ENCODE measurements around the gene DIPK1B. TPM values are rescaled to one million over a fixed set of nuclear protein-coding genes. Genes with fewer than 3 reads are reported as not detected.
A peak's percentile ranks its signal among the peaks of the same experiment; 100 is the strongest.

The DIPK1B gene
- total and polyA plus RNA-seq, 2 donors (not counting 3 experiments of a cell fraction or from before 2014, with no cell fraction given): 253 to 441 TPM

DNA sequence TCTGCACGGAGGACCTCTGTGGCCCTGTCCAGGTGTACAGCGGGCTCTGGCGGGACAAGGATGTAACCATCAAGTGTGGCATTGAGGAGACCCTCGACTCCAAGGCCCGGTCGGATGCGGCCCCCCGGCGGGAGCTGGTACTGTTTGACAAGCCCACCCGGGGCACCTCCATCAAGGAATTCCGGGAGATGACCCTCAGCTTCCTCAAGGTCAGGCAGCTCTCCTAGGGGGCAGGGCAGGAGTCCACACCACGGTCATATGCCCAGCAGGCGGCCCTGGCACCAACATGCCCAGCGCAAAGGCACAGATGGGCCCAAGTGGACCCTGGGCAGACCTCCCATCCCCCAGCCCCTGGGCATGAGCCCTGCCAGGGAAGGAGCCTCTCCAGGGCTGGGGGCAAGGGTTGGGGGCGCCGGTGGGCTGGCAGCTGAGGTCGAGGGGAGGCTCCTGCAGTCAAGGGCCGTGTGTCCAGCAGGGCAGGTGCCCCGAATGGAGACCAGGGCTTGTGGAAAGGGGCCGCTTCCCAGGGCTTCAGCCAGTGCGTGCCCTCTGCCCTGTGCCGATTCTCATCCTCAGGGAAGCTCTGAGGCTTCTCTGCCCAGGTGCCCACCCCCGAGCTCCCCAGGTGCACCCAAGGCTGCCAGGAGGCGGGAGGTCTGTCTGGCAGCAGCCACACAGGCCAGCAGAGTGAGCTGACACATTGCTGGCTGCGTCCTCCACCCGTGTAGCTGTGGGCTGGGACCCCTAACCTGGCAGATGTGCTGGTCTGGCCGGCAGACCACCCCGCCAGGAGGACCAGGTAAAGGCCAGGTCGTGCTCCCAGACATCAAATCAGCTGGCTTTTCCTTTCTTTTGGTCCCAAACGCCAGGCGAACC, 10.0 kb downstream of the DIPK1B start:
- peak; percentile 16 for DNase-seq (ENCODE audit: low read depth, low spot score)
- H4K20me1 ChIP-seq (replicated peaks; ENCODE audit: control insufficient read depth, extremely low read depth, insufficient read depth, low read length): no peaks in the 10 kb centered on the region
- no peaks in the 10 kb centered on the region for H3K9me3 ChIP-seq (replicated peaks; ENCODE audit: control insufficient read depth, insufficient read depth, low read length)
- no peak overlapping the region for H3K9ac ChIP-seq (replicated peaks; ENCODE audit: extremely low read depth, insufficient read depth, low read length)
- peaks cover 12 to 41% of the 10 kb centered on the region in 2 experiments for H3K36me3 ChIP-seq (ENCODE audit: control insufficient read depth in 2 of 2, extremely low read depth in 1 of 2, insufficient read depth in 2 of 2, low read length in 2 of 2)
- peak overlapping the region; percentile 3 for H3K27ac ChIP-seq (ENCODE audit: insufficient read depth, low read depth, low read length)
- dilution Hi-C loops (cut with MboI; ENCODE audit: extremely low pct_ligation_motif_present, low sequenced_read_pairs): no loop called here
- H3K27me3 ChIP-seq (ENCODE audit: control insufficient read depth in 2 of 2, insufficient read depth in 2 of 2, low read length in 2 of 2): no peaks in the 10 kb centered on the region
- ChIA-PET POLR2A (interaction anchor here (1.0 to 1.6 kb wide), 2 partner anchors 9 to 48 kb away, joined by 3 to 9 read pairs; no protein-coding TSS in a partner anchor), CTCF (interaction anchor here (1.1 kb wide), 1 partner anchor 9 kb away, joined by 3 read pairs; no protein-coding TSS in a partner anchor)
- H3K4me1 ChIP-seq (ENCODE audit: control insufficient read depth, extremely low read depth, insufficient read depth, low read length): peaks cover 65% of the 10 kb centered on the region
- H2AFZ ChIP-seq (ENCODE audit: low read depth, low read length): no peak overlapping the region
- H3K9me1 ChIP-seq (replicated peaks; ENCODE audit: control insufficient read depth, extremely low read depth, insufficient read depth, low read length): no peaks in the 10 kb centered on the region
- H3K79me2 ChIP-seq (ENCODE audit: control insufficient read depth, insufficient read depth, low read length): peaks cover 75% of the 10 kb centered on the region
- TF ChIP-seq MYC (IDR thresholded peaks at IDR 0.05; ENCODE audit: low read depth, low read length): no peak
- TF ChIP-seq POLR2AphosphoS5 (IDR thresholded peaks at IDR 0.05; ENCODE audit: insufficient read depth, low read depth, low read length): peak; percentile 53
- TF ChIP-seq POLR2A (IDR thresholded peaks at IDR 0.05; ENCODE audit: low read depth, low read length): peak; percentile 35
- BruUV-seq (replicated peaks): no TSS peak
- no peak for FAIRE-seq
- no peak overlapping the region for H3K4me3 ChIP-seq (replicated peaks in 1 of 3; ENCODE audit: insufficient read depth in 1 of 3, low read depth in 1 of 3, low read length in 3 of 3)
- no peak overlapping the region for H3K4me2 ChIP-seq (ENCODE audit: insufficient read depth, low read length)
- intact Hi-C loops (cut with micrococcal nuclease): no loop called here

DNA sequence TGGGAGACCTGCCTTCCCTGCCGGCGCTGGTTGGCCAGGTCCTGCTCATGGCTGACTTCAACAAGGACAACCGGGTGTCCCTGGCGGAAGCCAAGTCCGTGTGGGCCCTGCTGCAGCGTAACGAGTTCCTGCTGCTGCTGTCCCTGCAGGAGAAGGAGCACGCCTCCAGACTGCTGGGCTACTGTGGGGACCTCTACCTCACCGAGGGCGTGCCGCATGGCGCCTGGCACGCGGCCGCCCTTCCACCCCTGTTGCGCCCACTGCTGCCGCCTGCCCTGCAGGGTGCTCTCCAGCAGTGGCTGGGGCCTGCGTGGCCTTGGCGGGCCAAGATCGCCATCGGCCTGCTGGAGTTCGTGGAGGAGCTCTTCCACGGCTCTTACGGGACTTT, 10.6 kb downstream of the DIPK1B start:
- Histone ChIP-seq H3K36me3 (ENCODE audit: control insufficient read depth in 2 of 2, extremely low read depth in 1 of 2, insufficient read depth in 2 of 2, low read length in 2 of 2) (peaks cover 12 to 37% of the 10 kb centered on the region in 2 experiments), H3K9me1 (replicated peaks; ENCODE audit: control insufficient read depth, extremely low read depth, insufficient read depth, low read length) (no peaks in the 10 kb centered on the region), H3K9ac (replicated peaks; ENCODE audit: extremely low read depth, insufficient read depth, low read length) (no peak overlapping the region), H2AFZ (ENCODE audit: low read depth, low read length) (no peak overlapping the region), H3K9me3 (replicated peaks; ENCODE audit: control insufficient read depth, insufficient read depth, low read length) (no peaks in the 10 kb centered on the region), H3K27ac (ENCODE audit: insufficient read depth, low read depth, low read length) (no peak overlapping the region), H4K20me1 (replicated peaks; ENCODE audit: control insufficient read depth, extremely low read depth, insufficient read depth, low read length) (no peaks in the 10 kb centered on the region), H3K4me3 (replicated peaks in 1 of 3; ENCODE audit: insufficient read depth in 1 of 3, low read depth in 1 of 3, low read length in 3 of 3) (no peak overlapping the region), H3K27me3 (ENCODE audit: control insufficient read depth in 2 of 2, insufficient read depth in 2 of 2, low read length in 2 of 2) (no peaks in the 10 kb centered on the region), H3K4me1 (ENCODE audit: control insufficient read depth, extremely low read depth, insufficient read depth, low read length) (peaks cover 65% of the 10 kb centered on the region), H3K79me2 (ENCODE audit: control insufficient read depth, insufficient read depth, low read length) (peaks cover 79% of the 10 kb centered on the region), H3K4me2 (ENCODE audit: insufficient read depth, low read length) (no peak overlapping the region)
- POLR2A ChIA-PET: interaction anchor here (0.7 to 1.6 kb wide), 2 partner anchors 9 kb away, joined by 3 to 9 read pairs; no protein-coding TSS in a partner anchor
- intact Hi-C loops (cut with micrococcal nuclease) (no loop called here), dilution Hi-C loops (cut with MboI; ENCODE audit: extremely low pct_ligation_motif_present, low sequenced_read_pairs) (no loop called here)
- BruUV-seq (replicated peaks): no TSS peak
- TF ChIP-seq POLR2AphosphoS5 (IDR thresholded peaks at IDR 0.05; ENCODE audit: insufficient read depth, low read depth, low read length) (peak; percentile 24), GATA2 (IDR thresholded peaks at IDR 0.05; ENCODE audit: insufficient read depth, insufficient read length, low read depth, low read length) (no peak), POLR2A (IDR thresholded peaks at IDR 0.05; ENCODE audit: low read depth, low read length) (peak; percentile 40)
- TF ChIP-seq, protein P1, sequence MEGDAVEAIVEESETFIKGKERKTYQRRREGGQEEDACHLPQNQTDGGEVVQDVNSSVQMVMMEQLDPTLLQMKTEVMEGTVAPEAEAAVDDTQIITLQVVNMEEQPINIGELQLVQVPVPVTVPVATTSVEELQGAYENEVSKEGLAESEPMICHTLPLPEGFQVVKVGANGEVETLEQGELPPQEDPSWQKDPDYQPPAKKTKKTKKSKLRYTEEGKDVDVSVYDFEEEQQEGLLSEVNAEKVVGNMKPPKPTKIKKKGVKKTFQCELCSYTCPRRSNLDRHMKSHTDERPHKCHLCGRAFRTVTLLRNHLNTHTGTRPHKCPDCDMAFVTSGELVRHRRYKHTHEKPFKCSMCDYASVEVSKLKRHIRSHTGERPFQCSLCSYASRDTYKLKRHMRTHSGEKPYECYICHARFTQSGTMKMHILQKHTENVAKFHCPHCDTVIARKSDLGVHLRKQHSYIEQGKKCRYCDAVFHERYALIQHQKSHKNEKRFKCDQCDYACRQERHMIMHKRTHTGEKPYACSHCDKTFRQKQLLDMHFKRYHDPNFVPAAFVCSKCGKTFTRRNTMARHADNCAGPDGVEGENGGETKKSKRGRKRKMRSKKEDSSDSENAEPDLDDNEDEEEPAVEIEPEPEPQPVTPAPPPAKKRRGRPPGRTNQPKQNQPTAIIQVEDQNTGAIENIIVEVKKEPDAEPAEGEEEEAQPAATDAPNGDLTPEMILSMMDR (IDR thresholded peaks at IDR 0.05; ENCODE audit: extremely low read depth in 1 of 2, insufficient read depth in 1 of 2, low read depth in 1 of 2, low read length in 2 of 2): no peak
- CTCF ChIA-PET: interaction anchor here (1.1 kb wide), 1 partner anchor 9 kb away, joined by 3 read pairs; no protein-coding TSS in a partner anchor
- DNase-seq (ENCODE audit: low read depth, low spot score) (peak; percentile 29), FAIRE-seq (no peak)
